Measurements from ENCODE around the gene IFNA10. TPM values are rescaled to one million over a fixed set of nuclear protein-coding genes. Genes with fewer than 3 reads are reported as not detected.

Gene IFNA10
- total and polyA plus RNA-seq, 2 of the 13 experiments (the other 11 are each of a cell fraction or from before 2014, with no cell fraction given): not detected

- CTCF ChIA-PET (ENCODE audit: low intra/inter-chr PET ratio, low total read pairs): no interaction called here
- Histone ChIP-seq H3K79me2 (ENCODE audit: insufficient read depth, low read length) (no peaks in the 10 kb centered on the region), H3K27ac (ENCODE audit: extremely low read length, insufficient read depth, low read length) (no peak overlapping the region), H3K4me3 (replicated peaks in 1 of 3; ENCODE audit: insufficient read depth in 1 of 3, low read depth in 2 of 3, low read length in 3 of 3) (no peak overlapping the region), H3K27me3 (ENCODE audit: control insufficient read depth in 1 of 2, insufficient read depth in 2 of 2, low read length in 2 of 2) (no peaks in the 10 kb centered on the region), H3K9ac (ENCODE audit: insufficient read depth, low read depth, low read length) (no peak overlapping the region), H3K9me3 (ENCODE audit: low read length) (no peaks in the 10 kb centered on the region), H3K4me2 (ENCODE audit: low read depth, low read length) (no peak overlapping the region), H2AFZ (ENCODE audit: low read length) (no peak overlapping the region), H3K4me1 (ENCODE audit: insufficient read depth, low read length) (no peaks in the 10 kb centered on the region), H4K20me1 (ENCODE audit: insufficient read depth, low read length) (no peaks in the 10 kb centered on the region), H3K36me3 (replicated peaks in 1 of 2; ENCODE audit: control insufficient read depth in 1 of 2, insufficient read depth in 2 of 2, low read length in 2 of 2) (no peaks in the 10 kb centered on the region)
- 0% methylated on average over 2 of the region's 2 CpGs for WGBS (ENCODE audit: low lambda C conversion rate)
- no peak for DNase-seq (ENCODE audit: low spot score)
- no TSS peak for BruUV-seq (replicated peaks)
- in situ Hi-C loops (cut with HindIII; ENCODE audit: extremely low pct_ligation_motif_present, low pct_unique_long_range_greater_than_20kb) (no loop called here), intact Hi-C loops (cut with micrococcal nuclease; ENCODE audit: unreplicated experiment) (no loop called here)
- no peak for FAIRE-seq
- no peak for TF ChIP-seq PBX2 (CRISPR knock-in tag; IDR thresholded peaks at IDR 0.05)
- no peak for TF ChIP-seq ZNF652 (CRISPR knock-in tag; IDR thresholded peaks at IDR 0.05; ENCODE audit: borderline replicate concordance, low read depth)
- no peak for TF ChIP-seq CBFB (CRISPR knock-in tag; IDR thresholded peaks at IDR 0.05)
- no peak for TF ChIP-seq GATA4 (IDR thresholded peaks at IDR 0.05; ENCODE audit: borderline replicate concordance, low read depth)
- no peak for ATAC-seq
- POLR2A ChIA-PET: no interaction called here
Observed at GRCh38 chr9:21244836-21245235, 37.9 kb upstream of the IFNA10 start.

GRCh38 chr9:21239911-21240310 is 33.0 kb upstream of the IFNA10 start, which contains the start of gene IFNA14:
IFNA14 (minus strand) TSS chr9:21240005; CDS start chr9:21239935, 70 bp downstream.
- 0% methylated on average over 2 of the region's 2 CpGs for WGBS (ENCODE audit: low lambda C conversion rate)
- no peak for TF ChIP-seq TFAP4 (IDR thresholded peaks at IDR 0.05; ENCODE audit: borderline replicate concordance, low read depth)
- TF ChIP-seq XBP1 (CRISPR knock-in tag; IDR thresholded peaks at IDR 0.05): no peak
- no peak for TF ChIP-seq ZFP37 (CRISPR knock-in tag; IDR thresholded peaks at IDR 0.05; ENCODE audit: borderline replicate concordance)
- no peak for TF ChIP-seq ZFYVE20 (CRISPR knock-in tag; IDR thresholded peaks at IDR 0.05; ENCODE audit: borderline replicate concordance, low read depth)
- no peak for TF ChIP-seq MLXIP (CRISPR knock-in tag; IDR thresholded peaks at IDR 0.05; ENCODE audit: borderline replicate concordance)
- TF ChIP-seq ZNF800 (CRISPR knock-in tag; IDR thresholded peaks at IDR 0.05): no peak
- no peak for TF ChIP-seq HHEX (CRISPR knock-in tag; IDR thresholded peaks at IDR 0.05)
- TF ChIP-seq KAT7 (CRISPR knock-in tag; IDR thresholded peaks at IDR 0.05; ENCODE audit: borderline replicate concordance): no peak
- TF ChIP-seq ZKSCAN5 (CRISPR knock-in tag; IDR thresholded peaks at IDR 0.05): no peak

More at GRCh38 chr9:21239911-21240310, 33.0 kb upstream of the IFNA10 start, which contains the start of gene IFNA14:
- ATAC-seq (no peak), FAIRE-seq (no peak), DNase-seq (ENCODE audit: low spot score) (no peak)
- intact Hi-C loops (cut with micrococcal nuclease; ENCODE audit: unreplicated experiment): loop anchor here (5.0 kb wide), 1 partner anchor 157 kb away; no protein-coding TSS in a partner anchor
- H3K9ac ChIP-seq (ENCODE audit: insufficient read depth, low read depth, low read length): no peak within 1 kb of the TSS
- no peak within 1 kb of the TSS for H3K27ac ChIP-seq (ENCODE audit: extremely low read length, insufficient read depth, low read length)
- no peak within 1 kb of the TSS for H2AFZ ChIP-seq (ENCODE audit: low read length)
- H3K27me3 ChIP-seq (ENCODE audit: control insufficient read depth in 1 of 2, insufficient read depth in 2 of 2, low read length in 2 of 2): no peaks in the 10 kb centered on the region
- no peaks in the 10 kb centered on the region for H3K79me2 ChIP-seq (ENCODE audit: insufficient read depth, low read length)
- H3K9me3 ChIP-seq (ENCODE audit: low read length): no peaks in the 10 kb centered on the region
- BruUV-seq (replicated peaks): no TSS peak
- in situ Hi-C loops (cut with HindIII; ENCODE audit: extremely low pct_ligation_motif_present, low pct_unique_long_range_greater_than_20kb): no loop called here
- no peak within 1 kb of the TSS for H3K4me3 ChIP-seq (replicated peaks in 1 of 3; ENCODE audit: insufficient read depth in 1 of 3, low read depth in 2 of 3, low read length in 3 of 3)
- no peak within 1 kb of the TSS for H3K4me2 ChIP-seq (ENCODE audit: low read depth, low read length)
- CTCF ChIA-PET (ENCODE audit: low intra/inter-chr PET ratio, low total read pairs): no interaction called here
- H4K20me1 ChIP-seq (ENCODE audit: insufficient read depth, low read length): no peaks in the 10 kb centered on the region
- POLR2A ChIA-PET: no interaction called here
- H3K4me1 ChIP-seq (ENCODE audit: insufficient read depth, low read length): no peaks in the 10 kb centered on the region
- no peaks in the 10 kb centered on the region for H3K36me3 ChIP-seq (replicated peaks in 1 of 2; ENCODE audit: control insufficient read depth in 1 of 2, insufficient read depth in 2 of 2, low read length in 2 of 2)

Measured in HepG2 (cell line).